ENCODE measurements around the gene LIMS2. TPM values are rescaled to one million over a fixed set of nuclear protein-coding genes. Genes with fewer than 3 reads are reported as not detected.
A peak's percentile ranks its signal among the peaks of the same experiment; 100 is the strongest.

Gene LIMS2
- total RNA-seq, 2 experiments from 2014 or later = 4.5 to 11.4 TPM

DNA sequence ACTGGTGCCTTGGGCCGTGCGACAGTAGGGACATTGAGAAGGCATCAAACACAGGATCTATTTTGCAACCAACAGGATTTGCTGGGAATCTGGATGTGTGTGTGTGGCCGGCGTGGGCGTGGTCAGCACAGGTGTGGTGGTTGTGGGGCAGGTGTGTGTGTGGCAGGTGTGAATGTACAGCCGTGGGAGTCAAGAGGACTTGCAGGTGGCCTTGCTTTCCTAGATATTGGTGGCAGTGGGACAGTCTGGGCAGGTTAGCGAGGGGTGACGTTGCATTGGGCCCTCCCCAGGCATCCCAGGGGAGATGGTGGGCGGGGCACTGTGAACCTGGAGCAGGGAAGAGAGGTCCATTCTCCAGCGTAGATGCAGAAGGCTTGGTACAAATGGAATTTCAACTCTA, 3.2 kb upstream of the LIMS2 start:
- ATAC-seq (no peak), DNase-seq (no peak)
- Mint-ChIP-seq H3K4me1 (peaks cover 6% of the 10 kb centered on the region), H3K27ac (no peak overlapping the region), H3K36me3 (no peaks in the 10 kb centered on the region), H3K27me3 (peaks cover 55% of the 10 kb centered on the region), H3K9me3 (ENCODE audit: low read depth) (no peaks in the 10 kb centered on the region), H3K4me3 (no peak overlapping the region)
- CTCF ChIA-PET = no interaction called here

DNA sequence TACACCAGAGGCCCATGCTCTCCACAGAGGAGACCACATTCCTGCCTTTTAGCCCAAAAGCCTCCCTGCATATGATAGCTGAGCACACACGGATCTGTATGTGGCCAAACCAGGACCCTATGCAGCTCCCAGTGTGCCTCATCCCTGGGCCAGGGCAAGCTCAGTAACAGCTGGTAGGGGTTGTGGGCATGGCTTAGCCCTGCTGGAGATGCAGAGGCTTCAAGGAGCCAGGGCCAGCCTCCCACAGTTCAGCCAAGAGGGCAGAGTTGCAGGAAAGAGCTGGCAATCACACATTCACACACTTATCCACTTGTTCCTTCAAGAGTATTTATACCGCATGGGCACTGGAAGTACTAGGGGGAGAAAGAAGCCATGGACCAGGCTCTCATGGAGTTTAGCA, 1.6 kb upstream of the LIMS2 start:
- Mint-ChIP-seq H3K27ac (no peak overlapping the region), H3K4me3 (no peak overlapping the region), H3K27me3 (peaks cover 65% of the 10 kb centered on the region), H3K36me3 (no peaks in the 10 kb centered on the region), H3K9me3 (ENCODE audit: low read depth) (no peaks in the 10 kb centered on the region), H3K4me1 (peaks cover 6% of the 10 kb centered on the region)
- ATAC-seq (no peak), DNase-seq (no peak)
- CTCF ChIA-PET = interaction anchor here (1.2 kb wide), 2 partner anchors 27 to 85 kb away, joined by 3 read pairs; no protein-coding TSS in a partner anchor

DNA sequence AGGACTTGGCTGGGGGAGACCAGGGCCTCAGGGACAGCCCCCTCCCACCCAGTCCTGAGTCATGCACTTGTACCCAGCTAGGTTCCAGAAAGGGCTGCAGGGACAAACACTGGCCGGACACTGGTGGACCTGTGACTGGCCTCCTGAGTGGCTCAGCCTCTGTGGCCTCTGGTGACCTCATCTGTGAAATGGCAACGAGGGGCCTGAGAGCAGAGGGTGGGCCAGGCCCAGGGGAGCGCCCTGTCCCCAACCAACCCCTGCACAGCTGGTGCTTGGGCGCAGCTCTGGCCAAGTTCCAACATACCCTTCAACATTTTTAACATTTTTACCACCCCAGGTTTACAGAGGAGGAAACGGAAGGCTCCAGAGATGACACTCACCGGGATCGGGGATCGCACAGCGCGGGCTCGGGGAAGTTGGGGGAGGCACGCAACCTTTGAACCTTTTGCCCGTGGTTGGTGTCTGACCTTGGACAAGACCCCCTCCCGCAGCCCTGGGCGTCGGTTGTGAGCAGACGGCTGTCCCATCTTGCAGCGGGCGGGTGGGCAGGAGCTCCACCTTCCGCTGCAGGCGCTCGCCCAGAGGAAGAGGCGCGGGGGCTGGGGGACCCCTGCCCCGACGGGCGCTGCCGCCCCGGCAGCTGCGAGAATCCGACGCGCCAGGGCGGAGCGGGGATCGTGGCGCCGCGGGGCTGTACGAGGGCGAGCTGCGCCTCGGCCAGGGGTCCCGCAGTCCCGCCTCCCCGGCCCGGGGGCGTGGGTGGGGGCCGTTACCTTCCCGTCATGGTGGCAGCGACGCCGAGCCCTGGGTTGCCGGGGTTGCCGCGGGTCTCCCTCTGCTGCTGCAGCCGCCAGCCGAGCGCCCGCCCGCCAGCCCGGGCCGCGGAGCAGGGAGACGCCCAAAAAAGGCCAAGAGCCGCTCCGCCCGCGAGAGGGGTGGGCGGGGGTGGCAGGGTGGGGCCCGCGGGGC, 805 bp downstream of the LIMS2 start:
- CTCF ChIA-PET = no interaction called here
- peak overlapping the region; percentile 9 for H3K4me3 Mint-ChIP-seq
- no peak overlapping the region for H3K27ac Mint-ChIP-seq
- H3K27me3 Mint-ChIP-seq = peaks cover 71% of the 10 kb centered on the region
- H3K4me1 Mint-ChIP-seq = peaks cover 6% of the 10 kb centered on the region
- no peaks in the 10 kb centered on the region for H3K36me3 Mint-ChIP-seq
- DNase-seq (no peak), ATAC-seq (peak; percentile 50)
- no peaks in the 10 kb centered on the region for H3K9me3 Mint-ChIP-seq (ENCODE audit: low read depth)

DNA sequence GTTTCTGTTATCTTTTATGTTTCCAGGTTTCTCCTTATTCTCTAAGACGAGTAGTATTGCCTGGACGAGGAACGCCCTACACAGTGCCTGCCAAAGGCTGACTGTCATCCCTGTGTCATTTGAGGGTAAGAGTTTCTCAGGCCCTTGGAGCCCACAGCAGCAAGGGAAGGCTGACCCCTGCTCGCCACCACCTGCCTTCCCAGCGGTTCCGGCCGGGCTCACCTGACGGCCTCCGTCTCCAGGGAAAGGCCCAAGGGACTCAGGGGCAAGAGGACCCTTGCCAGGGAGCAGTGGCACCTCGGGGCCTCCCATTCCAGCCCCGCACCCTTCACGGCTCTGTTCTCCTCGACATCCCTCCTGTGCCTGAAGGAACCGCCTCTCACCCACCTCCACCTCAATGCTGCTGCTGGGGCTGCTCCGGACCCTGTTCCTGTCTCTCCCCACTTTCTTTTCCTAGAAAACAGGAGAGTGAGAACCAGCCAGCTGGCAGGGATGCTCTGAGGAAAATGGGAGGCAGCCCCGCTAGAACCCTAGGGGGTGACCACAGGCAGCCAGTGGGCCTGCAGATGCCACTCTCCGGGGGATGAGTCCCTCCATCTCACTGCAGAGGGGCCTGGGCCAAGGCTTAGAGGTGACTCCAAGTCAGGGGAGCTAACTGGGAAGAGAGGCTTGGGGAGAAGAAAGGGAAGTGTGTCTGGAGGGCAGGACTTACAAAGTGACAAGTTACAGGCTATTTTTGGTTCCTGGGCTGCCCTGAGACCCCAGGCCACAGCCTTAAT, 1.9 kb downstream of the LIMS2 start:
- DNase-seq (no peak), ATAC-seq (no peak)
- Mint-ChIP-seq H3K36me3 (no peaks in the 10 kb centered on the region), H3K27ac (no peak overlapping the region), H3K9me3 (ENCODE audit: low read depth) (no peaks in the 10 kb centered on the region), H3K27me3 (peaks cover 73% of the 10 kb centered on the region), H3K4me3 (no peak overlapping the region), H3K4me1 (peaks cover 6% of the 10 kb centered on the region)
- CTCF ChIA-PET = no interaction called here

DNA sequence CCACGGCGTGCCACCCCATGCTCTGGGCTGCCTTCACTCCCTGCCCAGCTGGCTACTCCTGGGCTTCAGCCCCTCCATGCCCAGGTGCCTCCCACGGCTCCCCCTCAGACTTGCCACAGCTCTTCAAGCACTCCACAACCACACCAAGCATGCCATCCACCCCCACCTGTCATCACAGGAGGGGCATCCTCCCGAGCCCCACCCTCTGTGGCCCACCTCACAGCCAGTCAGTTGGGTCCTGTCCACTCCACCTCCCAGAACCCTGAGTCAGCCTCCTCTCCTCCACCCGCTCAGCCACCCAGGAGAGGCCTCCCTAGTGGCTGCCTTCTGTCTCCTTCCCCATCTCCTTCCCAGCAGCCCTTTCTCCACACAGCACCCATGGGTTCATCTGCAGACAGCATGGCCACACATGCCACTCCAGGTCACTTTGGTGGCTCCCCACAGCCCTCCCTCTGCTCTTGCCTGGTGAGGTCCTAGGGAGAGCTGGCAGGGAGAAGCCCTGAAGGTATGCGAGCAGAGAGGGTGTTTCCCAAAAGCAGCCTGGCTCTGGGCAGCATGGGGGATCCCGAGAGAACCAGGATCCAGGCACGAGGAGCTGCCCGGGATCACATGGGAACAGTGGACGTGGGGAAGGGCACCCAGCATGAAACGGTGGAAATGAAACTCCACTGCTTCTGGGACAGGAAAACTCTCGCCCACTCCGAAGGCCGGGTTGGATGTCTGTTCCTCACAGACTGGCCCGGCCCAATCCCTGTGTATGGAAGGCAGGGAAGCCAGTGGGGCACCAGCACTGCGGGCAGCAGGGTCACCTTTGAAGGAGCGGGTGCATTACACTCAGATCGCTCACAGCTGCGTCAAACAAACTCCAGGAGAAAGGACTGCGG, 2.7 kb downstream of the LIMS2 start:
- CTCF ChIA-PET = no interaction called here
- no peak for ATAC-seq
- Mint-ChIP-seq H3K4me1 (peaks cover 6% of the 10 kb centered on the region), H3K9me3 (ENCODE audit: low read depth) (no peaks in the 10 kb centered on the region), H3K36me3 (no peaks in the 10 kb centered on the region), H3K4me3 (no peak overlapping the region), H3K27ac (peak overlapping the region; percentile 8), H3K27me3 (peaks cover 68% of the 10 kb centered on the region)
- no peak for DNase-seq

DNA sequence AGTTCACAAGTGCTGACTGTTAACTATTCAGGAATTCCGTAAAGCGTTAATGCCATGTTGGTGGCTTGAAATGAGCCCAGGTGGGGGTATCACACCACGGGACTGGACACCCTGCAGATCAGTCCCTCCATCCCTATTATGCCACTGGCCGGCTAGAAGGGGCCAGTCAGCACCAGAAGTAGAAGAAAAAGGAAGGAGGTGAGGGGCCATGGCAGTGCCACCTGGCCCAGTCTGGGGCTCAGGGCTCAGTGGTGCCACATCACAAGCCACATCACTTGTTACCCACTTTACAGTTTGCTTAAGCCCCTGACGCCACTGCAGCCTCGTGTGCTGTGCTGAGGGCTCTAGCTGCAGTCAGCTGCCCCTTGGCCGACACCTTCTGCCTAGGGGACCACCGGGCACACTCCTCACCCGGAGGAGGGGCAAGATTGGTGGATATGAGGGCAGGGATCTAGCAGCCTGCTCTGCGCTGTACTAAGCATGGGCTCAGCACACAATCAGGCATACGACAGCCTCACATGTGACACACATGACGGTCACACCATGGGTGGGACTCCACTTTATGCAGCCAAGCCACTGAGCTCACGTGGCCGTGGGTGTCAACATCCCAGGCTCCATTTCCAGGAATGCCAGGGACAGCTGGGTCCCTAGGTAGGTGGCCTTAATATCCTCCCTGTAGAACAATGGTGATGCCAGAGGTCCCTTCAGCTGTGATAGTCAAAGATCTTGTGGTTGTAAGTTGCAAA, 3.6 kb downstream of the LIMS2 start:
- Mint-ChIP-seq H3K9me3 (ENCODE audit: low read depth) (no peaks in the 10 kb centered on the region), H3K27ac (no peak overlapping the region), H3K27me3 (peaks cover 67% of the 10 kb centered on the region), H3K36me3 (no peaks in the 10 kb centered on the region), H3K4me1 (peaks cover 6% of the 10 kb centered on the region), H3K4me3 (no peak overlapping the region)
- CTCF ChIA-PET = no interaction called here
- DNase-seq (no peak), ATAC-seq (no peak)

DNA sequence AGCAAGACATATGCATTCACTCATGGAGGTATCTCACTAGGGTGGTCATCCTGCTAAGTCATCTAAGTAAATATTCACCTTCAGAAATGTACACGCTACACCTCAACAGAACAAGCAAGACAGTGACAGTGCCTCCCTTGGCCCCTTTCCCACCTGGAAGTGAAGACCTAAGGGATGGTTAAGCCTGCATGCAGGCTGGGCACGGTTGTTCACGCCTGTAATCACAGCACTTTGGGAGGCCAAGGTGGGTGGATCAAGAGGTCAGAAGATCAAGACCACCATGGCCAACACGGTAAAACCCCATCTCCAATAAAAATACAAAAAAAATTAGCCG, 4.4 kb downstream of the LIMS2 start:
- peaks cover 68% of the 10 kb centered on the region for H3K27me3 Mint-ChIP-seq
- no peak overlapping the region for H3K4me3 Mint-ChIP-seq
- no peaks in the 10 kb centered on the region for H3K36me3 Mint-ChIP-seq
- CTCF ChIA-PET = no interaction called here
- H3K27ac Mint-ChIP-seq = no peak overlapping the region
- no peak for ATAC-seq
- DNase-seq = no peak
- peaks cover 4% of the 10 kb centered on the region for H3K4me1 Mint-ChIP-seq
- no peaks in the 10 kb centered on the region for H3K9me3 Mint-ChIP-seq (ENCODE audit: low read depth)

DNA sequence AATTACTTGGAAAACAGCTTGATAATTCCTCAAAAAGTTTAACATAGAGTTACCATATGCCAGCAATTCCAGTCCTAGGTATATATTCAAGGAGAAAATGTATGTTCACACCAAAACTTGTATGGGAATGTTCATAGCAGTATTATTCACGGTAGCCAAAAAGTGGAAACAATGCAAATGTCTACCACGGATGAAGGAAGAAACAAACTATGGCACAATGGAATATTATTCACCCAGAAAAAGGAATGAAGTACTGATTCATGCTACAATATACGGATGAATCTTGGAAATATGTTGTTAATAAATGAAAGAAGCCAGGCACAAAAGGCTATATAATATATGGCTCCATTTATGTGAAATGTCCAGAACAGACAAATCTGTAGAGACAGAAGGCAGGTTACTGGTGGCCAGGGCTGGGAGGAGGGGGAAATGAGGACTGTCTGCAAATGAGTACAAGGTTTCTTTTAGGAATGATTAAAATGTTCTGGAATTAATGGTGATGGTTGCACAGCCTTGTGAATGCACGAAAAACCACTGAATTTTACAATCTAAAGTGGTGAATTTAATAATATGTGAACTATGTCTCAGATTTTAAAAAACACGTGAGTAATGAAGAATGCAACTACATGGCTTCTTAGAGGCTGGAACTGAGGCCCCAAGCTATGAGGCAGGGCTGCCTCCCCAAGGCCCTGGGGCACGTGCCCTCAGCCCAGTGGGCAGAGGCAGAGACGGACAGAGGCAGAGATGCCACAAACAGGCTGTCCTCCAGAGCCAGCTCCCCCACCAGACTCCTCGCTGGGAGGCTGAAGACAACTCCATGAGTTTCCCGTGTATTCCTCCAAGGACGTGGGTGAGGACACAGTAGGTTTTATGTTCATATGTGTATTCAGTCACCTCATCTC, 5.0 kb downstream of the LIMS2 start:
- Mint-ChIP-seq H3K27ac (no peak overlapping the region), H3K9me3 (ENCODE audit: low read depth) (no peaks in the 10 kb centered on the region), H3K4me1 (peaks cover 4% of the 10 kb centered on the region), H3K4me3 (no peak overlapping the region), H3K36me3 (no peaks in the 10 kb centered on the region), H3K27me3 (peaks cover 70% of the 10 kb centered on the region)
- DNase-seq (no peak), ATAC-seq (no peak)
- CTCF ChIA-PET = no interaction called here

DNA sequence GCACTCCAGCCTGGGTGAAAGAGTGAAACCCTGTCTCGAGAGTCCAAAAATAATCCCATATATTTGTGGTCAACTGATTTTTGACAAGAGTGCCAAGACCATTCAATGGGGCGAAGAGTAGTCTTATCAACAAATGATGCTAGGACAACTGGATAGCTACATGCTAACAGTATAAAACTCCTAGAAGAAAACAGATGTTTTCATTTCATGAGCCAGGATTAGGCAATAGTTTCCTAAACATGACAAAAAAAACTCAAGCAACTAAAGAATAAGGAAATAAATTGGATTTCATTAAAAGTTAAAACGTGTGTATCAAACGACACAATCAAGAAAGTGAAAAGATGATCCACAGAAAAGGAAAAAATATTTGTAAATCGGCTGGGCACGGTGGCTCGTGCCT, 6.3 kb downstream of the LIMS2 start:
- no peak for ATAC-seq
- CTCF ChIA-PET = no interaction called here
- Mint-ChIP-seq H3K27me3 (peaks cover 74% of the 10 kb centered on the region), H3K9me3 (ENCODE audit: low read depth) (no peaks in the 10 kb centered on the region), H3K27ac (no peak overlapping the region), H3K36me3 (no peaks in the 10 kb centered on the region), H3K4me1 (no peaks in the 10 kb centered on the region), H3K4me3 (no peak overlapping the region)
- DNase-seq = no peak

DNA sequence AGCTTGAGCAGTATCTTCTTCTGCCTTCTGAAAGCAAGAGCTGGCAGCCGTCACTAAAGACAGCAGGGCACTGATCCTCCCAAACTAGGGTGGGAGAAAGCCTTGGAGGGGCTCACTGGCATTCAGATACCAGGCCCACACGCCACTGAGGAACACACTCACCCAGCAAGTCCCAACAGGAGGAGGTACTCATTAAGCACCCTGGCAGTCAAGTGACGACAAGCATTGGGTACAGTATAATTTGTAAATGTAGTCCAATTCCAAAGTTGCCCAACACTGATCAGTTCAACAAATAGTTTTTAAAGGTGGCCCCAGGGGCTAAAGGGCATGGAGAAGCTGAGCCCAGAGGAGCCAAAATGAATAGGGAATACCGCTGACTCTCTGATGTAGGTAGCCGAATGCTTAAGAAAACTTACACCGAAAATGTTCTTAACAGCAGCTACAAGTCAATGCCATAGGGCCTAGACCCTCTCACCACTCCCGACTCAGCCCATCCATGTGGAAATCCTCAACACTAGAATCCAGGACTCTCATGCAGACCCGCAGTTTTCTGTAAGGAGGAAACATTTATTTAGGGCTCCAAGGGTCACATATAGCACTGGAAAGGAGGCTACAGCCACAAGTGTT, 9.9 kb downstream of the LIMS2 start:
- no peak overlapping the region for H3K4me3 Mint-ChIP-seq
- CTCF ChIA-PET = interaction anchor here (1.0 kb wide), 1 partner anchor 15 kb away, joined by 3 read pairs; no protein-coding TSS in a partner anchor
- ATAC-seq (no peak), DNase-seq (no peak)
- no peaks in the 10 kb centered on the region for H3K9me3 Mint-ChIP-seq (ENCODE audit: low read depth)
- no peaks in the 10 kb centered on the region for H3K36me3 Mint-ChIP-seq
- peaks cover 67% of the 10 kb centered on the region for H3K27me3 Mint-ChIP-seq
- no peak overlapping the region for H3K27ac Mint-ChIP-seq
- H3K4me1 Mint-ChIP-seq = no peaks in the 10 kb centered on the region

DNA sequence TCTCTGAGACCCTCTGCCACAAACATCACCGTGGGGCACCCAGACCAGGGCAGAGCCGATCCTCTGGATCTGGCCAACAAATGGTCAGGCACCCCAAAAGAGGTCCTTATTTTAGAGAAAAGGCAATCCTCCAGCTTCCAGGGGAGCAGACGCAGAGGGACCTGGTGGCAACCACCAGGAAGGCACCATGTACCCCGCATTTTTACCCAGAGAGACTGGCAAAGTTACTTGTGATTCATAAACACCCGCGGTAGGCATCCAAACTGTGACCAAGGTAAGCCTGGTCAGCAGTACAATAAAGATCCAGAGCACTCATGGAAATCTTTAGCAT, 10.5 kb downstream of the LIMS2 start:
- DNase-seq (no peak), ATAC-seq (no peak)
- CTCF ChIA-PET = interaction anchor here (1.0 kb wide), 1 partner anchor 15 kb away, joined by 3 read pairs; no protein-coding TSS in a partner anchor
- H3K9me3 Mint-ChIP-seq (ENCODE audit: low read depth) = no peaks in the 10 kb centered on the region
- peaks cover under 1% of the 10 kb centered on the region for H3K4me1 Mint-ChIP-seq
- peaks cover 62% of the 10 kb centered on the region for H3K27me3 Mint-ChIP-seq
- no peak overlapping the region for H3K27ac Mint-ChIP-seq
- no peak overlapping the region for H3K4me3 Mint-ChIP-seq
- H3K36me3 Mint-ChIP-seq = no peaks in the 10 kb centered on the region
